K562 (cell line): Measurements from ENCODE around the gene MPL. TPM values are rescaled to one million over a fixed set of nuclear protein-coding genes. Genes with fewer than 3 reads are reported as not detected.

Experiments used
- ATAC-seq: fragments of 200-7000 bp; cut with Tn5 transposase; 3 replicates; pipeline ENCODE4 v1.9.1; 2020; ENCODE audit warnings: moderate library complexity
- BruUV-seq: library from RNA; stranded (reverse); fragments of 400-500 nt; replicated peaks from 2 replicates; lab custom pipeline; 2021; lab: Mats Ljungman, UMichigan
- CTCF ChIA-PET: fragments of 300-600 bp; formaldehyde crosslinking; extraction: SDS; loops from one replicate; lab custom pipeline; 2021; ENCODE audit warnings: low intra/inter-chr PET ratio; lab: Yijun Ruan, JAX
- POLR2A ChIA-PET: fragments of 300-600, 350-650 bp; sonication (Branson Sonifier 250); formaldehyde crosslinking; extraction: SDS; loops from one replicate; lab custom pipeline; 2021; ENCODE audit warnings: antibody characterized with exemption, inconsistent platforms; lab: Yijun Ruan, JAX
- DNase-seq, 4 experiments: peaks; one replicate each; pipeline versions ENCODE4 v3.0.0 to v3.0.0-alpha.2; 2011 to 2018; ENCODE audit warnings: low spot score in 3 of 4, mixed read lengths in 3 of 4; ENCODE audit errors: extremely low read depth in 1 of 4
- FAIRE-seq: peaks from 2 replicates; lab custom pipeline; 2011; peaks lifted over from hg19 to GRCh38; lab: Jason Lieb, UNC
- H2AFZ ChIP-seq: 2 replicates; pipeline ENCODE4 v1.6.0; 2011; ENCODE audit warnings: low read depth, low read length, control low read depth, inconsistent platforms
- H3K27ac ChIP-seq: fragments of 200-600 bp; 3 replicates; pipeline ENCODE4 v1.8.0; 2011; ENCODE audit warnings: low read depth, mild to moderate bottlenecking, control low read depth, inconsistent platforms, low read length, moderate library complexity, mixed read lengths; ENCODE audit errors: extremely low read depth
- H3K27me3 ChIP-seq, 2 experiments: fragments of 300-600 bp in 1 of 2; 2 replicates in 1 of 2; 3 replicates in 1 of 2; pipeline versions ENCODE4 v1.6.0 to v1.8.0; 2011; ENCODE audit warnings: inconsistent platforms in 2 of 2, low read length in 2 of 2, mild to moderate bottlenecking in 1 of 2, mixed read lengths in 1 of 2, moderate library complexity in 1 of 2; ENCODE audit not compliant: control insufficient read depth in 2 of 2, insufficient read depth in 2 of 2
- H3K36me3 ChIP-seq: fragments of 300-600 bp; 3 replicates; pipeline ENCODE4 v1.8.0; 2011; ENCODE audit warnings: mild to moderate bottlenecking, low read length, inconsistent platforms; ENCODE audit not compliant: control insufficient read depth, insufficient read depth
- H3K4me1 ChIP-seq, 2 experiments: fragments of 200-600 bp in 1 of 2; replicated peaks in 1 of 2; 2 replicates in 1 of 2; 3 replicates in 1 of 2; pipeline versions ENCODE4 v1.5.1 to v1.8.0; 2011; ENCODE audit warnings: inconsistent platforms in 2 of 2, low read length in 2 of 2, mild to moderate bottlenecking in 1 of 2, mixed read lengths in 1 of 2, moderate library complexity in 1 of 2; ENCODE audit not compliant: control insufficient read depth in 2 of 2, insufficient read depth in 2 of 2
- H3K4me2 ChIP-seq: 2 replicates; pipeline ENCODE4 v1.6.1; 2011; ENCODE audit warnings: low read length, control low read depth, inconsistent platforms, mixed read lengths; ENCODE audit not compliant: insufficient read depth
- H3K4me3 ChIP-seq: fragments of 200-600 bp; sonication (generic), shearing (Covaris generic); 2 replicates; pipeline ENCODE4 v1.5.1; 2016; ENCODE audit warnings: control low read depth, inconsistent platforms
- H3K79me2 ChIP-seq: fragments of 200-600 bp; 3 replicates; pipeline ENCODE4 v1.8.0; 2011; ENCODE audit warnings: low read length, inconsistent platforms; ENCODE audit not compliant: control insufficient read depth, insufficient read depth
- H3K9ac ChIP-seq, 2 experiments: 2 replicates each; pipeline versions ENCODE4 v1.6.0 to v1.6.1; 2011; ENCODE audit warnings: low read depth in 2 of 2, low read length in 2 of 2, control low read depth in 1 of 2, inconsistent platforms in 1 of 2, mild to moderate bottlenecking in 1 of 2, mixed read lengths in 1 of 2; ENCODE audit not compliant: insufficient read depth in 1 of 2
- H3K9me1 ChIP-seq: one replicate; pipeline ENCODE4 v1.6.0; 2011; ENCODE audit warnings: inconsistent platforms, mild to moderate bottlenecking, low read length, moderate library complexity; ENCODE audit not compliant: control insufficient read depth, insufficient read depth
- H3K9me3 ChIP-seq: replicated peaks from 2 replicates; pipeline ENCODE4 v1.5.1; 2011; ENCODE audit warnings: low read depth, low read length, inconsistent platforms; ENCODE audit not compliant: control insufficient read depth, insufficient read depth
- H4K20me1 ChIP-seq: replicated peaks from 2 replicates; pipeline ENCODE4 v1.6.1; 2011; ENCODE audit warnings: low read length, inconsistent platforms, mixed read lengths; ENCODE audit not compliant: control insufficient read depth, insufficient read depth
- CBX3 ChIP-seq, 2 experiments: IDR thresholded peaks; 1 replicate in 1 of 2; 2 replicates in 1 of 2; pipeline ENCODE4 v1.6.1; 2012; ENCODE audit warnings: inconsistent platforms in 2 of 2, low read length in 2 of 2, borderline replicate concordance in 1 of 2, control low read depth in 1 of 2
- FIP1L1 ChIP-seq: fragments of 200-400 bp; formaldehyde crosslinking; IDR thresholded peaks from 2 replicates; pipeline ENCODE4 v1.6.1; 2018; ENCODE audit warnings: mild to moderate bottlenecking, low read depth, low read length; ENCODE audit not compliant: poor library complexity, severe bottlenecking
- GTF2A2 ChIP-seq: IDR thresholded peaks from 2 replicates; pipeline ENCODE4 v1.6.1; 2016; ENCODE audit warnings: mild to moderate bottlenecking, missing genetic modification characterization, missing compliant biosample characterization
- NR2C2 ChIP-seq, 2 experiments: fragments of 200-800 bp in 1 of 2; sonication (Bioruptor generic) in 1 of 2; sonication (generic) in 1 of 2; formaldehyde crosslinking in 1 of 2; IDR thresholded peaks; 2 replicates each; pipeline versions ENCODE4 v1.6.1 to v1.8.0; 2016 to 2022; ENCODE audit warnings: mild to moderate bottlenecking in 1 of 2, missing compliant biosample characterization in 1 of 2, missing genetic modification characterization in 1 of 2, missing genetic modification reagents in 1 of 2
- RFX7 ChIP-seq: fragments of 250-450 bp; sonication (Bioruptor Pico); IDR thresholded peaks from 2 replicates; pipeline ENCODE4 v1.5.1; 2021; ENCODE audit warnings: mild to moderate bottlenecking
- ZNF584 ChIP-seq: fragments of 200-800 bp; sonication (Bioruptor generic); IDR thresholded peaks from 2 replicates; pipeline ENCODE4 v1.6.1; 2016; ENCODE audit warnings: low read depth, mild to moderate bottlenecking, missing genetic modification characterization, missing compliant biosample characterization
- WGBS: fragments of 100-300 bp; shearing (Covaris generic); methylation state at CpG from one replicate; pipeline ENCODE4 v1.1.6; 2016; ENCODE audit warnings: low coverage, mixed read lengths; ENCODE audit not compliant: insufficient coverage; ENCODE audit errors: missing lambda C conversion rate; 5-methylcytosine and 5-hydroxymethylcytosine counted together
- in situ Hi-C: fragments of 300-500 bp; cut with MboI; formaldehyde crosslinking; loops from 4 replicates; pipeline ENCODE4 v1.15.0; 2018; ENCODE audit warnings: inconsistent platforms, mixed read lengths
- intact Hi-C: fragments of 100-400 bp; cut with micrococcal nuclease; formaldehyde crosslinking; loops from 2 replicates; pipeline ENCODE4 v1.14.2; 2022
- polyA plus RNA-seq, 8 experiments: library from polyadenylated mRNA; depleted of rRNA in 4 of 8; stranded (reverse) in 5 of 8; unstranded in 3 of 8; fragments of >200 nt; fragmentation: Nextera tagmentation in 2 of 8; fragmentation: Illumina TruSeq in 1 of 8; extraction: Ambion mirVana in 2 of 8; extraction: Trizol in 1 of 8; gene quantifications; 2 replicates each; pipeline versions ENCODE4 v1.2.1 to v1.2.3, GENCODE V29; 2011 to 2014; ENCODE audit warnings: inconsistent platforms in 1 of 8, missing spikeins in 1 of 8
- total RNA-seq, 7 experiments: library from RNA; depleted of rRNA in 6 of 7; stranded (reverse); fragments of >200 nt in 6 of 7; fragmentation: Illumina TruSeq in 2 of 7; extraction: Trizol in 2 of 7; gene quantifications; 2 replicates each; pipeline versions ENCODE4 v1.2.1 to v1.2.3, GENCODE V29; 2011 to 2021; ENCODE audit warnings: low replicate concordance in 1 of 7
- TF ChIP-seq, protein P1 (sequence below): IDR thresholded peaks from 2 replicates; pipeline ENCODE4 v1.6.1; 2014; ENCODE audit warnings: antibody characterized with exemption
- TF ChIP-seq, protein P2 (sequence below): sonication (generic); formaldehyde crosslinking; IDR thresholded peaks from 2 replicates; pipeline ENCODE4 v1.8.0; 2022; ENCODE audit warnings: mild to moderate bottlenecking, missing genetic modification reagents

Gene MPL
- total and polyA plus RNA-seq, 9 of the 15 experiments (the other 6 are each of a cell fraction or from before 2014, with no cell fraction given): not detected

DNA sequence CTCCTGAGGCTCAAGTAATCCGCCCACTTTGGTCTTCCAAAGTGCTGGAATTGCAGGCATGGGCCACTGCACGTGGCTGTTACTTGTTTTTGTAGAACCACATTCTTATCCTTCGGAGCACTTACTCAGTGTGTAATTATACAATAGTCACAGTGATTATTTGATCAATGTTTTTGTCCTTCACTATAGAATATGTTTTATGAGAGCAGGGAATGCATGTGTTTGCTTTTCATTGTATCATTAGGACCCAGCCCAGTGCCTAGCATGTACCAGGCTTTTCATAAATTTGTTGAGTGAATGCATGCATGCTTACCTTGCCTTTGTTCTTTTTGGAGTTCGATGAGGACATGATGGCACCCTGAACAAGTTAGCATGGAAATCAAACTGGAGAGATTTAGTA is 57.9 kb downstream of the MPL start (continued):
- TF ChIP-seq, protein P1, sequence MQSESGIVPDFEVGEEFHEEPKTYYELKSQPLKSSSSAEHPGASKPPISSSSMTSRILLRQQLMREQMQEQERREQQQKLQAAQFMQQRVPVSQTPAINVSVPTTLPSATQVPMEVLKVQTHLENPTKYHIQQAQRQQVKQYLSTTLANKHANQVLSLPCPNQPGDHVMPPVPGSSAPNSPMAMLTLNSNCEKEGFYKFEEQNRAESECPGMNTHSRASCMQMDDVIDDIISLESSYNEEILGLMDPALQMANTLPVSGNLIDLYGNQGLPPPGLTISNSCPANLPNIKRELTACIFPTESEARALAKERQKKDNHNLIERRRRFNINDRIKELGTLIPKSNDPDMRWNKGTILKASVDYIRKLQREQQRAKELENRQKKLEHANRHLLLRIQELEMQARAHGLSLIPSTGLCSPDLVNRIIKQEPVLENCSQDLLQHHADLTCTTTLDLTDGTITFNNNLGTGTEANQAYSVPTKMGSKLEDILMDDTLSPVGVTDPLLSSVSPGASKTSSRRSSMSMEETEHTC: no peak
- TF ChIP-seq GTF2A2 (tag) (no peak), CBX3 (IDR thresholded peaks at IDR 0.05; ENCODE audit: borderline replicate concordance in 1 of 2, low read length in 2 of 2) (no peak), ZNF584 (no peak), NR2C2 (CRISPR knock-in tag; IDR thresholded peaks at IDR 0.05) (no peak), NR2C2 (tag; IDR thresholded peaks at IDR 0.05) (no peak), RFX7 (CRISPR knock-in tag) (no peak)
- TF ChIP-seq, protein P2, sequence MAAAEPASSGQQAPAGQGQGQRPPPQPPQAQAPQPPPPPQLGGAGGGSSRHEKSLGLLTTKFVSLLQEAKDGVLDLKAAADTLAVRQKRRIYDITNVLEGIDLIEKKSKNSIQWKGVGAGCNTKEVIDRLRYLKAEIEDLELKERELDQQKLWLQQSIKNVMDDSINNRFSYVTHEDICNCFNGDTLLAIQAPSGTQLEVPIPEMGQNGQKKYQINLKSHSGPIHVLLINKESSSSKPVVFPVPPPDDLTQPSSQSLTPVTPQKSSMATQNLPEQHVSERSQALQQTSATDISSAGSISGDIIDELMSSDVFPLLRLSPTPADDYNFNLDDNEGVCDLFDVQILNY (CRISPR knock-in tag): no peak

DNA sequence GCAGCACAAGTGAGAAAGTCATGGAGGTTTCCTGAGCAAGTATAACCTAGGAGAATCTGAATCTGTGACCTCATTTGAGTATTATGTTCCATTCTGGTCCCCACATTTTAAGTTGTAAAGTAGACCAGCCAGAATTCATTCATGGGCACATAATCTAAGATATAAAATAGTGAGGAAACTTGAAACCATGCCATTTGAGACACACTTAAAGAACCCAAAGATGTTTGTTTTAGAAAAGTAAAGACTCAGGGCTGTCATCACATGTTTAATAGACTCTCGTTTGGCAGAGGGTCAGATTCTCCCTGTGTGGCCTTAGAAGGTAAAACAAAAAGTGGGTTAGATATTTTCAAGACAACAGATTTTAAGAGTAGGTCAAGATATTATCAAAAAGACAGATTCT is 58.4 kb downstream of the MPL start:
- ChIA-PET CTCF (no interaction called here), POLR2A (no interaction called here)
- ATAC-seq (no peak), DNase-seq (no peak), FAIRE-seq (no peak)
- H2AFZ ChIP-seq: no peak overlapping the region
- WGBS: 50% methylated on average over 1 of the region's 1 CpG
- H3K27me3 ChIP-seq: no peaks in the 10 kb centered on the region
- H3K9me1 ChIP-seq: no peaks in the 10 kb centered on the region
- BruUV-seq: no TSS peak
- no peak overlapping the region for H3K4me2 ChIP-seq
- no peak overlapping the region for H3K4me3 ChIP-seq
- no peak overlapping the region for H3K9ac ChIP-seq
- TF ChIP-seq FIP1L1: no peak
- 0 out of 3 replicates have a peak, but pooled peaks cover 3% of the 10 kb centered on the region for H3K79me2 ChIP-seq
- intact Hi-C loops: no loop called here
- H3K36me3 ChIP-seq: no peaks in the 10 kb centered on the region; the same call in 2 of the 3 replicates
- H3K4me1 ChIP-seq: no peaks in the 10 kb centered on the region
- in situ Hi-C loops: no loop called here
- H3K9me3 ChIP-seq: no peaks in the 10 kb centered on the region
- H4K20me1 ChIP-seq: no peaks in the 10 kb centered on the region
- no peak overlapping the region for H3K27ac ChIP-seq
